Left lung (tissue), 10 donors: ENCODE measurements around the gene SIK3. TPM values are rescaled to one million over a fixed set of nuclear protein-coding genes. Genes with fewer than 3 reads are reported as not detected.

ENCODE experiments used
- ATAC-seq: fragments of 200-7000 bp; cut with Tn5 transposase; one replicate; pipeline ENCODE4 v1.9.1; 2020; ENCODE audit warnings: moderate library complexity
- DNase-seq, 4 donors: peaks; one replicate each; pipeline ENCODE4 v3.0.0-alpha.2; 2013 to 2020
- H3K27ac ChIP-seq, 2 donors: fragments of 200-600 bp; sonication (generic) in 1 of 2; one replicate each; pipeline versions ENCODE4 v1.5.0 to v1.8.0; 2020 to 2021
- H3K27me3 ChIP-seq, 2 donors: fragments of 200-600 bp; sonication (generic) in 1 of 2; one replicate each; pipeline versions ENCODE4 v1.5.0 to v1.8.0; 2020 to 2021
- H3K36me3 ChIP-seq, 2 donors: fragments of 200-600 bp; sonication (generic) in 1 of 2; one replicate each; pipeline versions ENCODE4 v1.5.0 to v1.8.0; 2020 to 2021
- H3K4me1 ChIP-seq, 2 donors: fragments of 200-600 bp; one replicate each; pipeline ENCODE4 v1.8.0; 2021
- H3K4me3 ChIP-seq, 2 donors: fragments of 200-600 bp; sonication (generic) in 1 of 2; one replicate each; pipeline versions ENCODE4 v1.5.0 to v1.8.0; 2020 to 2021; ENCODE audit warnings: mild to moderate bottlenecking in 1 of 2
- H3K9me3 ChIP-seq, 2 donors: fragments of 200-600 bp; sonication (generic) in 1 of 2; one replicate each; pipeline versions ENCODE4 v1.5.0 to v1.8.0; 2020 to 2021
- intact Hi-C, 2 donors: fragments of 100-400 bp; cut with DNase I; formaldehyde crosslinking; loops; one replicate each; pipeline versions ENCODE4 v1.11.2 to v1.14.2; 2022
- polyA plus RNA-seq, 6 donors: library from polyadenylated mRNA; unstranded; fragments of 120-200 nt; gene quantifications; one replicate each; pipeline ENCODE4 v1.2.1, GENCODE V29; 2013; ENCODE audit not compliant: insufficient read length in 6 of 6
- total RNA-seq, 2 donors: library from RNA; stranded (reverse); fragmentation: NEBNext Ultra II Directional; extraction: Animal tissue kit (Norgen Biotek cat#: 25700); gene quantifications; one replicate each; pipeline ENCODE4 v1.2.1, GENCODE V29; 2021
- TF ChIP-seq, protein P1 (sequence below), 2 donors: fragments of 200-600 bp; sonication (generic) in 1 of 2; IDR thresholded peaks; one replicate each; pipeline versions ENCODE4 v1.5.0 to v1.8.0; 2021; ENCODE audit warnings: antibody characterized with exemption in 2 of 2
- donor health status: DM: no; HTN: yes; CAD: no.
- donor health status: DM: no; HTN: no; CAD: no.

Gene SIK3
- total and polyA plus RNA-seq, 8 donors, result 28.0 to 49.6 (median 35.9) TPM

- ATAC-seq (no peak), DNase-seq (no peak)
- Histone ChIP-seq H3K9me3 (no peaks in the 10 kb centered on the region), H3K27ac (no peak overlapping the region), H3K27me3 (no peaks in the 10 kb centered on the region), H3K4me3 (no peak overlapping the region), H3K4me1 (peaks cover 0 to 11% of the 10 kb centered on the region in 2 donors), H3K36me3 (peaks cover 4 to 99% of the 10 kb centered on the region in 2 donors)
- intact Hi-C loops, result no loop called here
- TF ChIP-seq, protein P1, sequence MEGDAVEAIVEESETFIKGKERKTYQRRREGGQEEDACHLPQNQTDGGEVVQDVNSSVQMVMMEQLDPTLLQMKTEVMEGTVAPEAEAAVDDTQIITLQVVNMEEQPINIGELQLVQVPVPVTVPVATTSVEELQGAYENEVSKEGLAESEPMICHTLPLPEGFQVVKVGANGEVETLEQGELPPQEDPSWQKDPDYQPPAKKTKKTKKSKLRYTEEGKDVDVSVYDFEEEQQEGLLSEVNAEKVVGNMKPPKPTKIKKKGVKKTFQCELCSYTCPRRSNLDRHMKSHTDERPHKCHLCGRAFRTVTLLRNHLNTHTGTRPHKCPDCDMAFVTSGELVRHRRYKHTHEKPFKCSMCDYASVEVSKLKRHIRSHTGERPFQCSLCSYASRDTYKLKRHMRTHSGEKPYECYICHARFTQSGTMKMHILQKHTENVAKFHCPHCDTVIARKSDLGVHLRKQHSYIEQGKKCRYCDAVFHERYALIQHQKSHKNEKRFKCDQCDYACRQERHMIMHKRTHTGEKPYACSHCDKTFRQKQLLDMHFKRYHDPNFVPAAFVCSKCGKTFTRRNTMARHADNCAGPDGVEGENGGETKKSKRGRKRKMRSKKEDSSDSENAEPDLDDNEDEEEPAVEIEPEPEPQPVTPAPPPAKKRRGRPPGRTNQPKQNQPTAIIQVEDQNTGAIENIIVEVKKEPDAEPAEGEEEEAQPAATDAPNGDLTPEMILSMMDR (IDR thresholded peaks at IDR 0.05), result no peak
Measured at GRCh38 chr11:116866804-116867455, 231.3 kb downstream of the SIK3 start.

GRCh38 chr11:116865696-116866095 lies 232.5 kb downstream of the SIK3 start:
- Histone ChIP-seq H3K4me3 (no peak overlapping the region), H3K9me3 (no peaks in the 10 kb centered on the region), H3K4me1 (peaks cover 0 to under 1% of the 10 kb centered on the region in 2 donors), H3K36me3 (peaks cover 4 to 99% of the 10 kb centered on the region in 2 donors), H3K27ac (no peak overlapping the region), H3K27me3 (no peaks in the 10 kb centered on the region)
- intact Hi-C loops, result no loop called here
- TF ChIP-seq, protein P1 (IDR thresholded peaks at IDR 0.05), result no peak
- ATAC-seq (no peak), DNase-seq (no peak)

DNA sequence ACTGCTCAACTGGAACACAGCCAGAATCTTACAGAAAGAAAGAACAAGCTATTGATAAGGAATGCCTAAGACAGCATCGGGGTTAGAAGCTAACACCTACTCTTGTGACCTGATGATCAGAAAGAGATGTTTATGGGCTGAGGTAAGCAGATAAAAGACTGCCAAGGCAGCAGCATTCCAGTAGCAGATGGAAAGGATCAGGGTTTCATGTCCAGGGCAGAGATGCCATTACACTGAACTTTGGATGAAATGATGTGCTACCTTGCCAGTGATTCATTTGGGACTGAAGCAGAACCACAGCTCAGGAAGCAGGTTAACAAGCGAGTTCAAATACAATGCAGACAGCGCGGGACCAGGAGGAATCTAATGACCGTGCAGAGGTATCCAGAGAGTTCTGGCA lies 233.7 kb downstream of the SIK3 start:
- H3K4me3 ChIP-seq, result no peak overlapping the region
- no peaks in the 10 kb centered on the region for H3K27me3 ChIP-seq
- intact Hi-C loops, result no loop called here
- H3K36me3 ChIP-seq, result peaks cover 4 to 99% of the 10 kb centered on the region in 2 donors
- H3K9me3 ChIP-seq, result no peaks in the 10 kb centered on the region
- TF ChIP-seq, protein P1 (IDR thresholded peaks at IDR 0.05), result no peak
- H3K27ac ChIP-seq, result no peak overlapping the region
- no peak for ATAC-seq
- H3K4me1 ChIP-seq, result no peaks in the 10 kb centered on the region
- DNase-seq, result no peak

DNA sequence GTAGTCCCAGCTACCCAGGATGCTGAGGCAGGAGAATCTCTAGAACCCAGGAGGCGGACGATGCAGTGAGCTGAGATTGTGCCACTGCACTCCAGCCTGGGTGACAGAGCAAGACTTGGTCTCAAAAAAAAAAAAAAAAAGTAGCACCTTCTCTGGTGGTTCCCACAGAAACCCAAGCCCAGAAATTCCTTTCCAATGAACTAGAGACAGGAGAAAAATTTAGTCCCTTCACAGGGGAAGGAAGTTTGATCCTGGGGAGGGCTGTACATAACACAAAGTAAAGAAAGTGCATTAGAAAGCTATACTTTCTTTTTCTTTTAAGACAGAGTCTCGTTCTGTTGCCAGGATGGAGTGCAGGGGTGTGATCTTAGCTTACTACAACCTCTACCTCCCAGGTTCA lies 235.3 kb downstream of the SIK3 start:
- Histone ChIP-seq H3K4me1 (no peaks in the 10 kb centered on the region), H3K36me3 (peaks cover 4 to 100% of the 10 kb centered on the region in 2 donors), H3K27me3 (no peaks in the 10 kb centered on the region), H3K9me3 (no peaks in the 10 kb centered on the region), H3K4me3 (no peak overlapping the region), H3K27ac (no peak overlapping the region)
- intact Hi-C loops, result no loop called here
- DNase-seq (no peak), ATAC-seq (no peak)
- TF ChIP-seq, protein P1 (IDR thresholded peaks at IDR 0.05), result no peak

DNA sequence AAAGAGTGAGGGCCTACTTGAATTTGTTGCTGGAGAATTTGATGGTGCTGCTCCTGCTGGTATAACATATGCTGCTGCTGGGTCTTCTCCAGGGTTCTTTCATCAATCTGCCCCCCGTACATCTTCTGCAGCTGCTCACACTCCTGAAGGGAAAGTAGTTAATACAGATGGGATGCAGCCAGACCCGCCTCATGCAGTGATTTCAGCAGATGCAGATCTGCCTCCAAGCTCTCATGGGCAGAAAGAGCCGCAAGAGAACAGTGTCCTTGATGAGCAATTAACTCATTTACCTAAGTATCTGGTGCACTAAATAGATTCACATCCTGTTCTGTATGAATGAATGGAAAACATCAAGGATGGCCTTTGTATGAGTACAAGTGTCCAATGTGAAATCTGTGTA lies 236.0 kb downstream of the SIK3 start:
- Histone ChIP-seq H3K9me3 (no peaks in the 10 kb centered on the region), H3K4me3 (no peak overlapping the region), H3K4me1 (no peaks in the 10 kb centered on the region), H3K36me3 (peaks cover 4 to 100% of the 10 kb centered on the region in 2 donors), H3K27me3 (no peaks in the 10 kb centered on the region), H3K27ac (no peak overlapping the region)
- DNase-seq, result no peak
- ATAC-seq, result no peak
- intact Hi-C loops, result no loop called here
- TF ChIP-seq, protein P1 (IDR thresholded peaks at IDR 0.05), result no peak
